ENCODE results near the gene NFAM1.

Gene NFAM1

GRCh38 chr22:42367980-42368378 lies 64.2 kb downstream of the NFAM1 start:
- no peak for TF ChIP-seq CTCF (IDR thresholded peaks at IDR 0.05; ENCODE audit: insufficient read depth, missing control alignments)
- no peak for FAIRE-seq
- DNase-seq (ENCODE audit: insufficient read length, low spot score): no peak

- FAIRE-seq: no peak
- no peak for DNase-seq (ENCODE audit: insufficient read length, low spot score)
- TF ChIP-seq CTCF (IDR thresholded peaks at IDR 0.05; ENCODE audit: insufficient read depth, missing control alignments): no peak
Observed at GRCh38 chr22:42366806-42367581, 65.2 kb downstream of the NFAM1 start.

GRCh38 chr22:42365942-42366695 lies 66.1 kb downstream of the NFAM1 start:
- FAIRE-seq (no peak), DNase-seq (ENCODE audit: insufficient read length, low spot score) (no peak)
- TF ChIP-seq CTCF (IDR thresholded peaks at IDR 0.05; ENCODE audit: insufficient read depth, missing control alignments): no peak

- no peak for TF ChIP-seq CTCF (IDR thresholded peaks at IDR 0.05; ENCODE audit: insufficient read depth, missing control alignments)
- no peak for FAIRE-seq
Observed at GRCh38 chr22:42365111-42365865, 66.9 kb downstream of the NFAM1 start.

GRCh38 chr22:42364604-42365110 lies 67.5 kb downstream of the NFAM1 start:
- DNase-seq (ENCODE audit: insufficient read length, low spot score) (no peak), FAIRE-seq (no peak)
- TF ChIP-seq CTCF (IDR thresholded peaks at IDR 0.05; ENCODE audit: insufficient read depth, missing control alignments): no peak

More at GRCh38 chr22:42365111-42365865, 66.9 kb downstream of the NFAM1 start:
- DNase-seq (ENCODE audit: insufficient read length, low spot score): no peak

- TF ChIP-seq CTCF (IDR thresholded peaks at IDR 0.05; ENCODE audit: insufficient read depth, missing control alignments): no peak
- FAIRE-seq (no peak), DNase-seq (ENCODE audit: insufficient read length, low spot score) (no peak)
Observed at GRCh38 chr22:42363892-42364291, 68.3 kb downstream of the NFAM1 start.
